NCI-H2107 treated with DMSO at 0.1 percent for 48 hours (cell line): Measurements from ENCODE around the gene CEP128.

Experiments
- DNase-seq: peaks from one replicate; lab custom pipeline; 2025; ENCODE audit not compliant: unreplicated experiment; lab: John Stamatoyannopoulos, UW

CEP128 gene

GRCh38 chr14:80941241-80942185 is at the start of gene CEP128:
TSS of gene CEP128 (minus strand) at chr14:80941738.
- DNase-seq: peak; percentile 99

GRCh38 chr14:80988735-80989429 is 47.3 kb upstream of the CEP128 start:
- DNase-seq: no peak

- no peak for DNase-seq
Measured at GRCh38 chr14:80988192-80988591, 46.7 kb upstream of the CEP128 start.

GRCh38 chr14:80987235-80988032 is 45.9 kb upstream of the CEP128 start:
- DNase-seq: peak; percentile 92

GRCh38 chr14:80982711-80983110 is 41.2 kb upstream of the CEP128 start:
- DNase-seq: no peak

- no peak for DNase-seq
Measured at GRCh38 chr14:80981673-80982072, 40.1 kb upstream of the CEP128 start.

- DNase-seq: no peak
Measured at GRCh38 chr14:80981156-80981555, 39.6 kb upstream of the CEP128 start.

- no peak for DNase-seq
Measured at GRCh38 chr14:80979951-80980350, 38.4 kb upstream of the CEP128 start.

- no peak for DNase-seq
Measured at GRCh38 chr14:80978403-80978802, 36.9 kb upstream of the CEP128 start.

- no peak for DNase-seq
Measured at GRCh38 chr14:80977221-80977620, 35.7 kb upstream of the CEP128 start.

- no peak for DNase-seq
Measured at GRCh38 chr14:80974679-80975078, 33.1 kb upstream of the CEP128 start.

- no peak for DNase-seq
Measured at GRCh38 chr14:80973931-80974641, 32.5 kb upstream of the CEP128 start.

- no peak for DNase-seq
Measured at GRCh38 chr14:80965037-80965436, 23.5 kb upstream of the CEP128 start.

- DNase-seq: peak; percentile 38
Measured at GRCh38 chr14:80959496-80959895, 18.0 kb upstream of the CEP128 start.

- no peak for DNase-seq
Measured at GRCh38 chr14:80958939-80959338, 17.4 kb upstream of the CEP128 start.

GRCh38 chr14:80958226-80958625 is 16.7 kb upstream of the CEP128 start:
- no peak for DNase-seq

- DNase-seq: no peak
Measured at GRCh38 chr14:80957613-80958012, 16.1 kb upstream of the CEP128 start.

GRCh38 chr14:80956922-80957321 is 15.4 kb upstream of the CEP128 start:
- DNase-seq: no peak

GRCh38 chr14:80956102-80956501 is 14.6 kb upstream of the CEP128 start:
- DNase-seq: no peak

GRCh38 chr14:80955416-80955941 is 13.9 kb upstream of the CEP128 start, which contains the start of gene TSHR:
TSS of gene TSHR (plus strand) at chr14:80955621. CDS start at chr14:80955681, 60 bp downstream.
- DNase-seq: no peak
